Sigmoid colon (tissue), 4 donors: ENCODE data around the gene CCL2.

Experiments used
- CTCF ChIP-seq, 4 experiments: fragments of 450-650 bp in 3 of 4; fragments of 200-600 bp in 1 of 4; IDR thresholded peaks; one replicate each; pipeline ENCODE4 v1.5.1; 2016 to 2019; ENCODE audit warnings: antibody characterized with exemption in 4 of 4, mild to moderate bottlenecking in 3 of 4, moderate library complexity in 2 of 4
- POLR2A ChIP-seq, 2 donors: fragments of 450-650 bp; IDR thresholded peaks; one replicate each; pipeline ENCODE4 v1.6.1; 2016; ENCODE audit warnings: antibody characterized with exemption in 2 of 2, mild to moderate bottlenecking in 2 of 2, moderate library complexity in 2 of 2
- POLR2AphosphoS5 ChIP-seq, 4 donors: sonication (generic); formaldehyde crosslinking; IDR thresholded peaks; one replicate each; pipeline ENCODE4 v1.6.1; 2017; ENCODE audit warnings: antibody characterized with exemption in 4 of 4

DNA sequence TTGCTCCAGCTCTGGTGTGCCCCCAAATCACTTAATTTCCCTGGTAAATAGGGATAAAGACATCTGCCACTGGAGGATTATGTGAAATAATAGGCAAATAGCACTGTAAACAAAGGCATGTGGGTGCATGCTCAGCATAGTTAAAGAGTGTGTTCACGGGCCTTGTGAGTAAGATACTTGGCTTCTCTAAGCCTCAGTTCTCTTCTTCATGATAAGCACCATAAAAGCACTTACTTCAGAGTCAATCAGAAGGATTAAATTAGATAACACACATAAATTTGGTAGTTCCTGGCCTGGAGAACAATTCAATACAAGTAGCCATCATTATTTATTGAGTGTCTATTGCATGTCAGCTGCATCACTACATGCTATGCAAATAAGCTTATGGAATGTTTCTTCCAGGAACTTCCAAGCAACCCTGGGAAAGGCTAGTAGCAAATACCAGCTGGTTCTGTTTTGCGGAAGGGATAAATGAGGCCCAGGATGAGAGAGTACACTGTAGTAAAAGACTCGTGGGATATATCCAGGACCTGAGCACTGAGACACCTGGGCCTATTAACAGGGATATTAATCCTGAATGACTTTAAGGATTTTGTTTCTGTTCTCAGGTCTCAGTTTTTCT lies 45.0 kb downstream of the CCL2 start:
- TF ChIP-seq POLR2A (IDR thresholded peaks at IDR 0.05) (no peak), CTCF (IDR thresholded peaks at IDR 0.05) (no peak), POLR2AphosphoS5 (IDR thresholded peaks at IDR 0.05) (no peak)
